Stimulated activated CD4-positive, alpha-beta T cell treated with anti-CD3 and anti-CD28 coated beads, Interleukin-4, amount 100 ng/mL, for 48 hours (primary cell): ENCODE measurements around the gene FBF1.
A peak's percentile ranks its signal among the peaks of the same experiment; 100 is the strongest.
"Not testable (repeated sequence)": the region's sequence is repeated elsewhere in the genome, so short reads cannot be mapped to it uniquely, and the experiment has no call there.

ENCODE experiments used
- DNase-seq, 2 donors: peaks; one replicate each; pipeline ENCODE4 v3.0.0-alpha.2; 2020; ENCODE audit warnings: low read depth in 2 of 2

The FBF1 gene, protein sequence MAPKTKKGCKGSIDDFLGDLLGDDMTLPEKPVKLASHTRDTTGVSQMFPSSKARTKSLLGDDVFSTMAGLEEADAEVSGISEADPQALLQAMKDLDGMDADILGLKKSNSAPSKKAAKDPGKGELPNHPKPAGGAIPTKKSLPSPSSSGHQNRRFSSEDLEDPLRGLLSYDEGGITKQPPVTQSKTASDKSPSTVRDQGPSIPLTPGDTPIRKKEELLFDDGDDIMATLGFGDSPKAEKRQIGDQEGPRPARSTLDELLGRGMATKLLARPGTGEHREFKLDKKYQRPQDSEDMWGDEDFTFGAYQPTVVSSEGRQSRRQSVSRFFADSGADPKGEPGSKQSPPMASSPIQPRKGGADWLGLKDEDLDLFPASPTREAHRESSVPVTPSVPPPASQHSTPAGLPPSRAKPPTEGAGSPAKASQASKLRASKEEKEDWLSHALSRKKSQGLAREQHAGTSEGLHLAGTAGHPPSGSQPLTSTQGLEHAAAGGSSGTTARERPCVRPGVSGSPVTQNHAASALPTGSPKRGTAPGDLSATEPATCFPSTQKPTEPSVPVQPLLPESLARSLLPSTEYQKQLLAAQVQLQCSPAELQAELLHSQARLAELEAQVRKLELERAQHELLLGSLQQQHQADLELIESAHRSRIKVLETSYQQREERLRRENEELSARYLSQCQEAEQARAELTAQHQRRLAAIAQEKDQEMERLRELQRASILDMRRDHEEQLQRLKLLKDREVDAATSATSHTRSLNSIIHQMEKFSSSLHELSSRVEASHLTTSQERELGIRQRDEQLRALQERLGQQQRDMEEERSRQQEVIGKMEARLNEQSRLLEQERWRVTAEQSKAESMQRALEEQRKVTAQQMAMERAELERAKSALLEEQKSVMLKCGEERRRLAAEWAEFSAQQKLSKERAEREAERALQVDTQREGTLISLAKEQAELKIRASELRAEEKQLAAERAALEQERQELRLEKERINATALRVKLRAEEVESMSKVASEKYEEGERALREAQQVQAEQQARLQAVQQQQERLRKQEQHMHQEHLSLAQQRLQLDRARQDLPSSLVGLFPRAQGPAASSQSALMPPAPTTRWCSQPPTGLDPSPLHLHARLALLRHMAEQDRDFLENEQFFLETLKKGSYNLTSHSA

DNA sequence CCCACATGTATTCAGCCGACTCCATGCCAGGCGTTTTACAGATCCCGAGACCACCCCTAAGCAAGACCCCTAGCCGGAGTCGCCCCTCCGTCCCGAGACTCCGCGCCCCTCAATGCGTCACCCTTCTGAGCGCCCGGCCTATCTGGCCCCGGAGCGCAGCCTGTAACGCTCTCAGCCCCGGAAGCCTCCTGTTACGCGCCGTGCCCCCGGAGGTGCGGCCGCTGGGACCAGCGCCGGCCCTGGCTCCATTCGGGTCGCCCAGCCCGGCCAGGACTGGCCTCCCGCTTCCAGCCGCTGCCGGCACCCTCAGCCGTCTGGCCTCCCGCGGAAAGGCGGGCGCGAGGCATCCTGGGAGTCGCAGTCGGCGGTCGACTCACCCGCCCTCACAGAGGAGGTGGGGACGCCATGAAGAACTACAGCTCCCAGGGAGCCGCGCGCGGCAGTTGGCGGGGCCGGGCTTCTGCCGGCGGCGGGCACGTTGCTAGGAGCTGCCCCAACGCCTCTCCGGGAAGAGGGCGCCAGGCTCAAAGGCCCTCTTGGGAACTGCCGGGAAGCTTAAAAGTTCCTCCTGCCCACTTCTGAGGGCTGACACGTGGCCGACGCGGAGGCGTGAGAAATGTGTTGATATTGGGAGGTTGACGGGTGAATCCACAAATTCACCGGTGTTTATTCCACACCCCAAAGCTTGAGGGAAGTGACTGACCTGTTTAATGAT lies at the start of gene FBF1:
TSS of gene FBF1 (minus strand) at position 316 of the 715 bp plus-strand sequence. CDS start 2,893 bp downstream, outside the sequence.
- DNase-seq: peak; percentile 86 to 89

DNA sequence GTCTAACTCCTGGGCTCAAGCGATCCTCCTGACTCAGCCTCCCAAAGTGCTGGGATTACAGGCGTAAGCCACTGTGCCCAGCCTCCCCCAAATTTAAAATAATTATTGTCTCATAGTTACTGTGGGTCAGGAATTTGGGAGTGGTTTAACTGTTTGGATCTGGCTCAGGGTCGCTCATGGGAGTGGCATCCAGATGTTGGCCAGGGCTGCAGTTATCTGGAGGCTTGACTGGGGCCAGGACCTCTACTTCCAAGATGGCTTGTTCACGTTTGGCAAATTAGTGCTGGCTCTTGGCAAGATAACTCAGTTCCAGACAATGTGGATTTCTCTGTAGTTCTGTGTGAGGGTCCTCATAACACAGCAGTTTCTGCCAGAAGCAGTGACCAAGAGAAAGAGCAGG lies 46.2 kb upstream of the FBF1 start:
- DNase-seq: no peak

DNA sequence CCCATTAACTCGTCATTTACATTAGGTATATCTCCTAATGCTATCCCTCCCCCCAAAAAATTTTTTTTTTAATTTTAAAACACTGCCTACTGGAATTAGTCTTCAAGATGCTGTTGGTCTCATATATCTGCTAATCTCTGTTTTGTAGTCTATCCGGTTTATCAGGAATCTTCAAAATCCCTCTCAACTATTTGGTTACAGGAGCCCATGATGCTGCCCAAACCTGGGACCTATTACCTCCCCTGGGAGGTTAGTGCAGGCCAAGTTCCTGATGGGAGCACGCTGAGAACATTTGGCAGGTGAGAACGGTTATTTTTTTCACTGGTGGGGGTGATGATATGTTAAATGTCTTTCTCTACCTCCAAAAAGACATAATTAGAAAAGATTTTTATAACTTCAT lies 45.1 kb upstream of the FBF1 start:
- no peak for DNase-seq

DNA sequence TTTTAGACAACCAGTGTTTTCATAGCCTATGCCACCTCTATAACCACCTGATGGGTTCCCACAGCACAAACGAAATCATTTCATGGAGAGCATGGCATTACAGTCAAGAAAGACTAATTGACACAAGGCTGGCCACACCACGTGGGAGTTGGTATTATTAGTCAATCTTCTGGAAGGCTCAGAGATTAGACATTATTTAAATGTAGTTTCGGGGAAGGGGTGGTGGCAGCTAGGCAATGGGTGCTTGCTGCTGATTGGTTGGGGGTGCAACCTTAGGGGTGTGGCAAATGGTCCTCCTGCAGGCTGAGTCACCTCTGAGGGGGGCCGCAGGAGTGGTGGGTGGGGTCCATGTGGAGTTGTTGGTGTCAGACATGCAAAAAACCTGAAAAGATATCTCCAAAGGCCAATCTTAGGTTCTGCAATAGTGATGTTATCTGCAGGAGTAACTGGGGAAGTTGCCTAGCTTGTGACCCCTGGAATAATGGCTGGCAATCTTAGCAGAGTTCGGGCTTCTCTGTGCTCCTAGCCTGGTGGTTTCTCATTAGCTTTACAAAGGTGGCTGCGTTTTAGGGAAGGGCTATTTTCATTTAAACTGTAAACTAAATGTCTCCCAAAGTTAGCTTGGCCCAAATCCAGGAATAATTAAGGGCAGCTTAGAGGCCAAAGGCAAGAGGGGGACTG lies 42.8 kb upstream of the FBF1 start:
- no peak for DNase-seq

DNA sequence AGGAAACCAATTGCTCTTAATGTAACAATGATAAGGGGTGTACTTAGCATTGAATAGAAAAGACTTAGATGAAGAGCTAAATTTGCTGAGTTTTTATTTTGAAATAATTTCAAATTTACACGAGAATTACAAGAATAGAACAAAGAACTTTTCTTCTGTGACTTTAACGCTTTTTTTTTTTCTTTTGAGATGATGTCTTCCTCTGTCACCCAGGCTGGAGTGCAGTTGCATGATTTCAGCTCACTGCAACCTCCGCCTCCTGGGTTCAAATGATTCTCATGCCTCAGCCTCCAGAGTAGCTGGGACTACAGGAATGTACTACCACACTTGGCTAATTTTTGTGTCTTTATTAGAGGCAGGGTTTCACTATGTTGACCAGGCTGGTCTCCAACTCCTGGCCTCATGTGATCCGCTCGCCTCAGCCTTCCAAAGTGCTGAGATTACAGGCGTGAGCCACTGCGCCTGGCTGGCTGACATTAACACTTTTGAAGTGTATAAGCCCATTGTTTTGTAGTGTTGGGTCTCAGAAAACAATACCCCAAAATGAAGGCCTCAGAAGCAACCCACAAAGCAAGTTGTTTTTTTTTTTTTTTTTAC lies 40.3 kb upstream of the FBF1 start:
- no peak for DNase-seq

DNA sequence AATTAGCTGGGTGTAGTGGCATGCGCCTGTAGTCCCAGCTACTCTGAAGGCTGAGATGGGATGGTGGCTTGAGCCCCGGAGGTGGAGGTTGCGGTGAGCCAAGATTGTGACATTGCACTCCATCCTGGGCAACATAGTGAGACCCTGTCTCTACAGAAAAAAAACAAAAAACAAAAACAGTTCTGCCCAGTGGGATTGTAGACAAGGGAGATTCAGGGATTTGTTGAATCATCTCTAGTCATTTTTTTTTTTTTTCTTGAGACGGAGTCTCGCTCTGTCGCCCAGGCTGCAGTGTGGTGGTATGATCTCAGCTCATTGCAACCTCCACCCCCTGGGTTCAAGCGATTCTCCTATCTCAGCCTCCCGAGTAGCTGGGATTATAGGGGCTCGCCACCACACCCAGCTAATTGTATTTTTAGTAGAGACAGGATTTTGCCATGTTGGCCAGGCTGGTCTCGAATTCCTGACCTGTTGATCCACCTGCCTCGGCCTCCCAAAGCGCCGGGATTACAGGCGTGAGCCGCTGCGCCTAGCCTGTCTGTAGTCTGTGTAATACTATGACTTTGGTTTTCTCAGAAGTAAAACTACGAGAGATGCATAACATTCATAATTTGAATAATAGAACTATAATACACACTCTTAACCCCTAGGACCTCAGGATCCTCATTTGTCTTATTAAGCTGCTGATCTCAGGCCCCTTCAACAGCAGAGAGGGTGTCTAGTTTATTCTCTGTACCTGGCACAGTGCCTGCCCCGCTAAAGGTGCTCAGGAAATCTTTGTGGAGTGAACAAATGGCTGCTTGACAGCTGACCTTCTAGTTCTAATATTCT lies 39.6 kb upstream of the FBF1 start:
- DNase-seq: no peak

DNA sequence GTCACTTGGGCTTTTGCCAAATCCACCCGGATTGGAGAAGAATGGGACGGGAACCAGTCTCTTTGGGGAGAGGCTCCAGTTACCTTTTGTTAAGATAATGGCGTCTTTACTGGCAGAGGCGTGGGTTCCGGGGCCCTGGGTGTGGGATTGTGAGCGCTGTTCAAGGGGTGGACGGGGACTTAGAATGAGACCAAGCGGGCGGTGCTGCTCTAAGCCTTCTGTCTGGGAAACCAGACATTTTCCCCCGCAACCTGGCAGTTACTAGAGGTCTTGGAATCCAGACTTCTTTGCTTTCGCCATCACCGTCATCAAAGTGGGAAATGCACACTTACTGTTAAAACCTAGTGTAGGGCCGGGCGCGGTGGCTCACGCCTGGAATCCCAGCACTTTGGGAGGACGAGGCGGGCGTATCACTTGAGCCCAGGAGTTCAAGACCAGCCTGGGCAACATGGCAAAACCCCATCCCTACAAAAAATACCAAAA lies 38.9 kb upstream of the FBF1 start:
- DNase-seq: no peak

DNA sequence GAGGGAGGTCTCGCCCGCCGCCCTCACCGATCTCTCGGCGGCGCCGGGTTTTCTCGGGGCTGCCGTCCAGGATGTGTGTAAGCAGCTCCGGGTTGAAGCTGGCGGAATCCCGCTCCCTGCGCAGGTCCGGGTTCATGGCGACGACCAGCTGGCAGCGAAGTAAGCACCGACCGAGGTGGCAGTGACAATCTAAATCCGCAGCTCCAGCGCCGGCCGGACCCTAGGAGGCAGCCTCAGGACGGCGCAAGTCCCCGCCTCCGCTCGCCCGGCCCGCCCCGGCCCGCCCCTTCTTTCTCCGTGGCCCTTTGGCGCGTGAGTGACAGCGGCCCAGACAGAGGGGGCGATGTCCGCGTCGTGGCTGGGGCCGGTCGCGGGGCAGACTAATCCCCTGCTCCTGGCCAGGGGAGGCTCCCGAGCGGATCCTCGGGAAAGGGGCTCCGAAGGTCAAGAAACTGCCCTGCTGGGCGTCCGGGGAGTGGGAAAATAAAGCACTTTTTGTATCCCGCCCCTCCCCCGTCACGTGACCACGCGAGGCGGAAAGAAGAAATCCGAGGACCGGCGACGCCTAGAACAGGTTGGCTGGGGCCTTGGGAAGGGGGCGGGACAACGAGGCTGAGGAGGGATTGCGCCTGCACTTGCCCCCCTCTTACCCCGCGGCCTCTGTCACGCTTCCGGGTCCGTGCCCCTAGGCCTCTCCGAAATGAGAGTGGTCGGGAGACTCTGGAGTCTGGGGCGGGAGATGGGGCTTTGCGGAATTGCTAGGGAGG lies 38.3 kb upstream of the FBF1 start, which contains the start of the genes ACOX1 and TEN1:
TSS of gene ACOX1 (minus strand) at position 229 of the 767 bp plus-strand sequence. CDS start at position 136, 93 bp downstream.
TSS of gene TEN1 (plus strand) at position 303 of the 767 bp plus-strand sequence. CDS start 6,953 bp downstream, outside the sequence.
- DNase-seq: peak; percentile 95 to 96

DNA sequence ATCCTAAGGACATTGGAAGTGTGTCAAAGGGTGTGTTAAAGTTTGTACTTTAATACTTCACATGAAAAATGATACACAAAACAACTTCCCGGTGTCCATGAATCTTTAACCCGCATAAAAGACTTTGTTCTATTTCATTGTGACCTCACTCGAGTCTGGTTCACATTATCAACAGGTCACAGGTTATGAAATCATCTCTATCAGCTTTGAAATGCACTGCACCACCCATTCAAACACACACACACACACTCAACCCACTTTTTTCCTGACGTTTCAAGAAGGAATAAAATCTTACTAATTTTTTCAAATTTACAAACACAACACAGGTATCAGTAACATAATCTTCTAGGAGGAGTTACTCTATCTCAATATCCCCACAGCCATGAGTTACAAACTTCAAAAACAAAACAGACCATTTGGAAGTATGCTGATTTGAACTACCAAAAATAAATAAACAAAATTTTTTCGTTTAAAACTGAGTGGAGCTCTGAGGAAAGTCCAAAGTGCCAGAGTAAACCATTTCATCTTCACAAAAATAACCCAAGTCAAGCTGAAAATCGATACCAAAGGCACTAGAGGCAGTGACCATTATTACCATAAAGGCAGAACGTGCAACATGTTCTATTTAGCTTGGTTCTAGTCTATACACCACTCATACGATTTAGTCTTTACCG lies 35.5 kb upstream of the FBF1 start:
- no peak for DNase-seq

DNA sequence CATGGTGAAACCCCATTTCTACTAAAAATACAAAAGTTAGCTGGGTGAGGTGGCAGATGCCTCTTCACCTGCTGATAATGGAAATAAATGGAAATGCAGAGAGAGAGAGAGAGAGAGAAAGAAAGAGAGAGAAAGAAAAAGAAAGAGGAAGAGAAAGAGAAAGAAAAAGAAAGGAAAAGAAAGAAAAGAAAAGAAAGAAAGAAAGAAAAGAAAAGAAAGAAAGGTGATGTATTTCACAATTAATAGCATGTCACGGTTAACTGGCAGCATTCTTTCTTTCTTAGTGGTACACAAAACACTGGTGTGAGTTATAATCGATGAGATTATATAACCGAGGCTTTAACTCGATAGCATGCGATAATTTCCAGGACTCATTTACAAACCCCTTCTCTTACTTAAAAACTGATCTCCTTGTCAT lies 34.9 kb upstream of the FBF1 start:
- DNase-seq: no peak

DNA sequence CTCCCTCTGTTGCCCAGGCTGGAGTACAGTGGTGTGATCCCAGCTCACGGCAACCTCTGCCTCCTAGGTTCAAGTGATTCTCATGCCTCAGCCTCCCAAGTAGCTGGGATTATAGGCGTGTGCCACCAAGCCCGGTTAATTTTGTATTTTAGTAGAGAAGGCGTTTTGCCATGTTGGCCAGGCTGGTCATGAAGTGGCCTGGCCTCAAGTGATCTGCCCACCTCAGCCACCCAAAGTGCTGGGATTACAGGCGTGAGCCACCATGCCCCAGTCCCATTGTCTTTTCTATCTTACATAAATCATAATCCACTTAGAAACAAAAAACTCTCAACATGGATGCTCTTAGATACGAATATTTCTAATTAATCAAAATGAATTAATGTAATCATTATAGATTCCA lies 34.3 kb upstream of the FBF1 start:
- DNase-seq: not testable (repeated sequence)

DNA sequence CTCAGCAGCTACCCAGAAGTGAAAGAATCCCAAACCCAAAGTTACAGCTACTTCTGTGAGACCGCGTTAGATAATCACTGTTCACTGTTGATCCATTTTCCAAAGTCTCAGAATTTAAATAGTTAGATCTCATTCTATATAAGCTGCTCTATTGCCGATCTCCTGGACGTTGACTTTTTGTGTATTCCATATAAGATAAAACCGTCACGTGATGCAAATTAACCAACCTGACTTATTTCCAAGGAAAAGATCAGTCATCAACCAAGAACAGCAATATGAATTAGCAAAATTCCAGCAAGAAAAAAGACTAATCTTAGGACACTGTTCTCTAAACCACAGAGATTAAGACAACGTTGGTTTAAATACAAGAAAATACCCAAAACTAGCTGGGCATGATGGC lies 29.8 kb upstream of the FBF1 start:
- no peak for DNase-seq

DNA sequence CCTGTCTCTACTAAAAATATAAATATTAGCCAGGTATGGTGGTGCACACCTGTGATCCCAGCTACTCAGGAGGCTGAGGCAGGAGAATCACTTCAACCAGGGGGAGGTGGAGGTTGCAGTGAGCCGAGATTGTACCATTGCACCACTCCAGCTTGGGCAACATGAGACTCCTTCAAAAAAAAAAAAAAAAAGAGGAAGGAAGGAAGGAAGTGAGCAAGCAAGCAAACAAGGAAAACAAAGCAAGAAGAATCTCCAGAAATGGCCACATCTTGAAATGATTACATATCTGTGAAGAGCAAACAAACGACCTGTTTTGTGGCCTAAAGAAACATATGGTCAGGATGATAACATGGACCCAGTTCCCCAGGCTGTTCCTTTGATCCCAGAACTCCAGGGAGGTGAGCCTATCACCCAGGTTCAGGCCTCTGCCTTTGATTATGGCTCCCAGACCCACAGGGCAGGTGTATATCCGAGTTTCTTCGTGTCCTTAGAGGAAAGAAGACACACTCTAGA lies 29.2 kb upstream of the FBF1 start:
- no peak for DNase-seq

DNA sequence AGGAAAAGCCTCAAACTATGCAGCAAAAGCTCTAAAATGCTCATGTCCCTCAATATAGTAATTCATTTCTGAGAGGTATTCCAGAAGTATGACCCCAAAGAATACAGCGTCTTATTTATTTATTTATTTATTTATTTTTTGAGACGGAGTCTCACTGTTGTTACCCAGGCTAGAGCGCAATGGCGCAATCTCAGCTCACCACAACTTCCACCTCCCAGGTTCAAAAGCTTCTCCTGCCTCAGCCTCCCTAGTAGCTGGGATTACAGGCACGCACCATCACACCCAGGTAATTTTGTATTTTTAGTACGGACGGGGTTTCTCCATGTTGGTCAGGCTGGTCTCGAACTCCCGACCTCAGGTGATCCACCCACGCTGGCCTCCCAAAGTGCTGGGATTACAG lies 28.2 kb upstream of the FBF1 start:
- DNase-seq: not testable (repeated sequence)

DNA sequence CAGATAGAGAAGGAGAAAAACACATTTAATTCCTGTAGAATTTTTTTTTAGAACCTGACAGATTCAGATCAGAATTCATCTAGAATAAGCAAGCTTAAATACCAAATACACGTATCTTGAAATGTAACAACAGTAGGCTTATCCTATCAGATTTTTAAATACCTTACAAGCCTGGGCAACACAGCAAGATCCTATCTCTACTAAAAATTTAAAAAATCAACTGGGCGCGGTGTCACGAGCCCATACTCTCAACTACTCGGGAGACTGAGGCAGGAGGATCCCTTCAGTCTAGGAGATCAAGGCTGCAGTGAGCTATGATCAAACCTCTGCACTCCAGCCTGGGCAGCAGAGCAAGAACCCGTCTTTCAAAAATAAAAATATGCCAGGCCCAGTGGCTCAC lies 24.6 kb upstream of the FBF1 start:
- DNase-seq: no peak

DNA sequence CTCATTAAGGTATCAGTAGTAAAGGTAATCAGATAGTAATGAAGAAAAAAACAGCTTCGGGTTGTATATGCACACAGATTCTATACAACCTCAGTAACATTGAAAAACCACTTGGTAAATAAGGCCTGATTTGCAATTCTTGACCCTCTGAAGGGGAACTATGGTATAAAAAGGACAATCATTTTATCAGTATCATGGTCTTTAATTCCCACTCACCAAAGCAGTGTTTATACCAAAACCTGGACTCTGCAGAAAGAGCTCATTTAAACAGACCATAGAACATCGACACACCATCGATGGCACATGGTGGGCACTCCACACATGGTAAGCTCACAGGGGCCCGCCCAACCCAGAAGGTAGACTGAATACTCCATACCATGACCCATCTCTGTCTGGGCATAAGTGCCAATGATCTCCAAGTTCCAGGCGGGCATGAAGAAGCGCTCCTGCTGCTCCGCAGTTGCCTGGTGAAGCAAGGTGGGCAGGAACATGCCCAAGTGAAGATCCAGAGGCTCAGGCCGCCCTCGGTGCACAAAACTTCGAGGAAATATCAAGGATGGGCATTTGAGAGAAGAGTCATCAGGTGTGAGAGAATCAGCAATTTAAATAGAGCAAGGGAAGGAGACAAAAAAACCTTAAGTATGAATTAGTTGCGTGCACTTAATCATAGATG lies 19.1 kb upstream of the FBF1 start:
- DNase-seq: no peak
